Measurements from ENCODE around the gene LRP1B.

Gene LRP1B

DNA sequence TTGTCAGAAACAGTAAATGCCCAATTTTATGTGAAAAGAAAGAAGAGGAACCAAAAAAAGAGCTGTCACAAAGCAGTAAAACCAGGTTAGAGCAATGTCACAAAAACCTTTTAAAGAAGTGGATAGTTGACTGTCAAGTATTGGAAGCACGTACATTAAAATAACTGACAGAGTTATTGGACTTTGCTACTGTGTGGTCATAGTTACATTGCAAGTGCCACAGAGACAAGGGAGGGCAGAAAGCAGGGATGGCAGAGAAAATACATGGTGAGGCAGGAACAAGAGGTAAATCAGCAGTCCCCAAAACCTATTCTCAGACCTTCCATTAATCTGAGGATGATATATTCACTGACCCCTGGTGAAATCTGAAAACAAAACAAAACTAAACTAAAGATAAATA lies 116.3 kb downstream of the LRP1B start:
- H3F3A ChIP-seq (ENCODE audit: low read depth) = no peaks in the 10 kb centered on the region
- H3K4me1 ChIP-seq (ENCODE audit: insufficient read depth, low read length, poor library complexity, severe bottlenecking) = no peaks in the 10 kb centered on the region
- no peaks in the 10 kb centered on the region for H4K20me1 ChIP-seq (ENCODE audit: insufficient read depth, low read length, poor library complexity, severe bottlenecking)
- H3K9me3 ChIP-seq (ENCODE audit: insufficient read depth, low read depth, low read length) = no peaks in the 10 kb centered on the region
- H3K4me2 ChIP-seq (ENCODE audit: low read depth, low read length, poor library complexity, severe bottlenecking) = no peak overlapping the region
- H3K9ac ChIP-seq (ENCODE audit: low read depth, low read length, poor library complexity, severe bottlenecking) = no peak overlapping the region
- no peaks in the 10 kb centered on the region for H3K79me2 ChIP-seq (ENCODE audit: insufficient read depth, low read length)
- no peaks in the 10 kb centered on the region for H3K36me3 ChIP-seq (ENCODE audit: insufficient read depth, low read length)
- no peaks in the 10 kb centered on the region for H3K27me3 ChIP-seq (ENCODE audit: insufficient read depth, low read length, poor library complexity, severe bottlenecking)
- H3K4me3 ChIP-seq (ENCODE audit: low read length, poor library complexity, severe bottlenecking) = no peak overlapping the region
- no peak overlapping the region for H2AFZ ChIP-seq (ENCODE audit: low read length)
- TF ChIP-seq EZH2phosphoT487 (IDR thresholded peaks at IDR 0.05; ENCODE audit: borderline replicate concordance) = no peak
- TF ChIP-seq, protein P1, sequence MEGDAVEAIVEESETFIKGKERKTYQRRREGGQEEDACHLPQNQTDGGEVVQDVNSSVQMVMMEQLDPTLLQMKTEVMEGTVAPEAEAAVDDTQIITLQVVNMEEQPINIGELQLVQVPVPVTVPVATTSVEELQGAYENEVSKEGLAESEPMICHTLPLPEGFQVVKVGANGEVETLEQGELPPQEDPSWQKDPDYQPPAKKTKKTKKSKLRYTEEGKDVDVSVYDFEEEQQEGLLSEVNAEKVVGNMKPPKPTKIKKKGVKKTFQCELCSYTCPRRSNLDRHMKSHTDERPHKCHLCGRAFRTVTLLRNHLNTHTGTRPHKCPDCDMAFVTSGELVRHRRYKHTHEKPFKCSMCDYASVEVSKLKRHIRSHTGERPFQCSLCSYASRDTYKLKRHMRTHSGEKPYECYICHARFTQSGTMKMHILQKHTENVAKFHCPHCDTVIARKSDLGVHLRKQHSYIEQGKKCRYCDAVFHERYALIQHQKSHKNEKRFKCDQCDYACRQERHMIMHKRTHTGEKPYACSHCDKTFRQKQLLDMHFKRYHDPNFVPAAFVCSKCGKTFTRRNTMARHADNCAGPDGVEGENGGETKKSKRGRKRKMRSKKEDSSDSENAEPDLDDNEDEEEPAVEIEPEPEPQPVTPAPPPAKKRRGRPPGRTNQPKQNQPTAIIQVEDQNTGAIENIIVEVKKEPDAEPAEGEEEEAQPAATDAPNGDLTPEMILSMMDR (conservative IDR thresholded peaks at IDR 0.05; ENCODE audit: low read length) = no peak
- H3K9me2 ChIP-seq (replicated peaks; ENCODE audit: low read depth, low read length) = no peaks in the 10 kb centered on the region

DNA sequence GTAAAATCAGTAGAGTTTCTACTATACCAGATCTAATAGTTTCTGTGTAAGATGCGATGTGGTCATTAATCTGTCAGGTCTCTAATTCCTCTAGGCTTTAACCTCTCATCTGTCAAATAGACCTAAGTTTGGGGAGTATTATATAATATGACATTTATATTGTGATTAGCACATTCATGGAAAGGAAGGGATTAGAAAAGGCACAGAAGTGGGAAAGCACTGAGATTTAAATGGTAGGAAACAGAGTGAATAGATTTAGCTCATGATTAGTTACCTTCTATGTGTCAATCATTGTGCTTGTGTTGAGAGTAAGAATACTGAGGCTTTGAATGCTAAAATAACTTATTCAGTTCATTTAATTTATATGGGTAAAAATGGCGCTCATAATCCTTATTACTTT lies 118.0 kb downstream of the LRP1B start:
- H3K4me3 ChIP-seq (ENCODE audit: low read length, poor library complexity, severe bottlenecking) = no peak overlapping the region
- H3K4me1 ChIP-seq (ENCODE audit: insufficient read depth, low read length, poor library complexity, severe bottlenecking) = no peaks in the 10 kb centered on the region
- H3K9me2 ChIP-seq (replicated peaks; ENCODE audit: low read depth, low read length) = no peaks in the 10 kb centered on the region
- H3K36me3 ChIP-seq (ENCODE audit: insufficient read depth, low read length) = no peaks in the 10 kb centered on the region
- no peak overlapping the region for H3K4me2 ChIP-seq (ENCODE audit: low read depth, low read length, poor library complexity, severe bottlenecking)
- H3F3A ChIP-seq (ENCODE audit: low read depth) = no peaks in the 10 kb centered on the region
- no peak for TF ChIP-seq EZH2phosphoT487 (IDR thresholded peaks at IDR 0.05; ENCODE audit: borderline replicate concordance)
- TF ChIP-seq, protein P1 (conservative IDR thresholded peaks at IDR 0.05; ENCODE audit: low read length) = no peak
- H4K20me1 ChIP-seq (ENCODE audit: insufficient read depth, low read length, poor library complexity, severe bottlenecking) = no peaks in the 10 kb centered on the region
- no peak overlapping the region for H2AFZ ChIP-seq (ENCODE audit: low read length)
- no peak overlapping the region for H3K9ac ChIP-seq (ENCODE audit: low read depth, low read length, poor library complexity, severe bottlenecking)
- no peaks in the 10 kb centered on the region for H3K27me3 ChIP-seq (ENCODE audit: insufficient read depth, low read length, poor library complexity, severe bottlenecking)
- H3K79me2 ChIP-seq (ENCODE audit: insufficient read depth, low read length) = no peaks in the 10 kb centered on the region
- H3K9me3 ChIP-seq (ENCODE audit: insufficient read depth, low read depth, low read length) = no peaks in the 10 kb centered on the region

DNA sequence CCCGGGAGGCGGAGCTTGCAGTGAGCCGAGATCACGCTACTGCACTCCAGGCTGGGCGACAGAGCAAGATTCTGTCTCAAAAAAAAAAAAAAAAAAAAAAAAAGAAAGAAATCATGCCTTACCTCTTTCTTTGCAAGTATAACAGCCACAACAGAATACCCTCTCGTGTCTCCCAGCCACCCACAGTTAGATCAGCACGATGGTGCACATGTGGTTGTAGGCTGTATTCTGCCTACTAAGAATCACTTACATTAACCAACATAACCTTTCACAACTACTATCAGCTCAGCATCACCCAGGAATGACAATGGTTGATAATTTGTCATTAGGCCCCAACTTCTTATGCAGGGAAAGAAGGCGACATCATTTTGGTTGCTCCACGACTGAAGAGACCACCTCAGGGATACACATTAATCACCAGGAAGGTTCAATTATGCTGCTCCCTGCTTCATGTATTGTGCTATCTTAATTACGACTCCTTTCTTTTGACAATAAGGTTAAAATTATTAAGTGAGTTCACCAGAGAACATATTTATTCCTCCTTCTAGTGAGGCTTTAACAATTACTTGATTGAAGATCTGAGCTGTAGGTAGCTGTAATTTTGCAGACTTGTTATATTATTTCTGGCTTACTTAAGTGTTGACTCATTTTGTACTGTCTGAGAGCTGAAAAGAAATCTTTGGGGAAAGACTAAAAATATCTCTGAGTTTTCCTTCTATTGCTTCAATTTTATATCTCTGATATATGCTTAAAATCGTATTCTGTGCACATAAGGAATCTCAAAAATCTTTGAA lies 120.1 kb downstream of the LRP1B start:
- H4K20me1 ChIP-seq (ENCODE audit: insufficient read depth, low read length, poor library complexity, severe bottlenecking) = no peaks in the 10 kb centered on the region
- H3K27me3 ChIP-seq (ENCODE audit: insufficient read depth, low read length, poor library complexity, severe bottlenecking) = no peaks in the 10 kb centered on the region
- no peak overlapping the region for H3K4me3 ChIP-seq (ENCODE audit: low read length, poor library complexity, severe bottlenecking)
- no peaks in the 10 kb centered on the region for H3K36me3 ChIP-seq (ENCODE audit: insufficient read depth, low read length)
- TF ChIP-seq EZH2phosphoT487 (IDR thresholded peaks at IDR 0.05; ENCODE audit: borderline replicate concordance) = no peak
- TF ChIP-seq, protein P1 (conservative IDR thresholded peaks at IDR 0.05; ENCODE audit: low read length) = no peak
- no peaks in the 10 kb centered on the region for H3K79me2 ChIP-seq (ENCODE audit: insufficient read depth, low read length)
- H3K4me1 ChIP-seq (ENCODE audit: insufficient read depth, low read length, poor library complexity, severe bottlenecking) = no peaks in the 10 kb centered on the region
- no peaks in the 10 kb centered on the region for H3K9me3 ChIP-seq (ENCODE audit: insufficient read depth, low read depth, low read length)
- H2AFZ ChIP-seq (ENCODE audit: low read length) = no peak overlapping the region
- H3F3A ChIP-seq (ENCODE audit: low read depth) = no peaks in the 10 kb centered on the region
- no peaks in the 10 kb centered on the region for H3K9me2 ChIP-seq (replicated peaks; ENCODE audit: low read depth, low read length)
- H3K9ac ChIP-seq (ENCODE audit: low read depth, low read length, poor library complexity, severe bottlenecking) = no peak overlapping the region
- no peak overlapping the region for H3K4me2 ChIP-seq (ENCODE audit: low read depth, low read length, poor library complexity, severe bottlenecking)
